NCI-H69 (cell line): ENCODE results near the gene RPS26.
"Not testable (repeated sequence)": the region's sequence is repeated elsewhere in the genome, so short reads cannot be mapped to it uniquely, and the experiment has no call there.

Experiments used
- DNase-seq: peaks from one replicate; lab custom pipeline; 2025; lab: John Stamatoyannopoulos, UW

Gene RPS26

GRCh38 chr12:56021889-56022497 lies 19.7 kb upstream of the RPS26 start:
- no peak for DNase-seq

DNA sequence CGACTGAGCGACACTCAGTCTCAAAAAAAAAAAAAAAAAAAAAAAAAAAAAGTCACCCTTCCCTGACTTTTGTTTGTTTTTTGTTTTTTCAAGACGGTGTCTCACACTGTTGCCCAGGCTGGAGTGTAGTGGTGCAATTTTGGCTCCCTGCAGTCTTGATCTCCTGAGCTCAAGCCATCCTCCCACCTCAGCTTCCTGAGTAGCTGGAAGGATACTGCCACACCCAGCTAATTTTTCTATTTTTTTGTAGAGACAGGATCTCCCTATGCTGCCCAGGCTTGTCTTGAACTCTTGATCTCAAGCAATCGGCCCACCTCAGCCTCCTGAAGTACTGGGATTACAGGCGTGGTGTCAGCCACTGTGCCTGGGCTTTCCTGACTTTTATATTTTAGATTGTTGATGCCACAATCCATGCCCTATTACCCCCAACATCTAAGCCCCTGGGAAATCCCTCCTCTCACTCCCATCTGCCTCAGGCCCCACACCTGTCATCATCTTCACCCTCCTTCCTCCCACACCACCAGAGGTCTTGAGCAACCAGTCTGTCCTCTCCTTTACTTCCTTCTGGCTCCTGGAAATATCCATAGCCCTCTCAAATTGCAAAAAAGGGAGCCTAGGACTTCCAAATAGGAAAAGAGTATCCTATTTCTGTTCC lies 13.1 kb upstream of the RPS26 start:
- DNase-seq: peak; percentile 10

GRCh38 chr12:56029166-56029519 lies 12.6 kb upstream of the RPS26 start:
- no peak for DNase-seq

DNA sequence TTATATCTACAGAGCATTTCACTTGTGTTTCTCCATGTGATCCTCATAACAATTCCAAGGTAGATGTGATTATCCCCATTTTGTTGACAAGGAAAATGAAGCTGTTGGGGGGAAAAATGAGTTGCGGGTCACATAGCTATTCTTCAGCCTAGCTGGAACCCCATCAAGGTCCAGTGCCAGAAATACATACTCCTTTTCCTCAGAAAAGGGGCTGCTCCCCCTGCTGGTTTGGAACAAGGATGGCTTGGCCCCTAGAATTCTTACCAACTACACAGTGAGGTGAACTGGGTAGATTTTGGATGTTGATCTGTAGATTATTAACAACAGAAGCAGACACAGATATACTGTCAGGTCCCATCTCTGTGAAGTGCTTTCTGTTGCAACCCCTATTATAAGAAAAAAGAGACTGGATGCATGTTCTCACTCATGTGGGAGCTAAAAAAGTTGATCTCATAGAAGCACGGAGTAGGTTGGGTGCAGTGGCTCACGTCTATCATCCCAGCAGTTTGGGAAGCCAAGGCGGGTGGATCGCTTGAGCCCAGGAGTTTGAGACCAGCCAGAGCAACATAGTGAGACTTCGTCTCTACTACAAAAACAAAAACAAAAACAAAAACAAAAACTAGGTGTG lies 11.9 kb upstream of the RPS26 start:
- DNase-seq: peak; percentile 62

GRCh38 chr12:56031987-56032386 lies 9.7 kb upstream of the RPS26 start:
- no peak for DNase-seq

DNA sequence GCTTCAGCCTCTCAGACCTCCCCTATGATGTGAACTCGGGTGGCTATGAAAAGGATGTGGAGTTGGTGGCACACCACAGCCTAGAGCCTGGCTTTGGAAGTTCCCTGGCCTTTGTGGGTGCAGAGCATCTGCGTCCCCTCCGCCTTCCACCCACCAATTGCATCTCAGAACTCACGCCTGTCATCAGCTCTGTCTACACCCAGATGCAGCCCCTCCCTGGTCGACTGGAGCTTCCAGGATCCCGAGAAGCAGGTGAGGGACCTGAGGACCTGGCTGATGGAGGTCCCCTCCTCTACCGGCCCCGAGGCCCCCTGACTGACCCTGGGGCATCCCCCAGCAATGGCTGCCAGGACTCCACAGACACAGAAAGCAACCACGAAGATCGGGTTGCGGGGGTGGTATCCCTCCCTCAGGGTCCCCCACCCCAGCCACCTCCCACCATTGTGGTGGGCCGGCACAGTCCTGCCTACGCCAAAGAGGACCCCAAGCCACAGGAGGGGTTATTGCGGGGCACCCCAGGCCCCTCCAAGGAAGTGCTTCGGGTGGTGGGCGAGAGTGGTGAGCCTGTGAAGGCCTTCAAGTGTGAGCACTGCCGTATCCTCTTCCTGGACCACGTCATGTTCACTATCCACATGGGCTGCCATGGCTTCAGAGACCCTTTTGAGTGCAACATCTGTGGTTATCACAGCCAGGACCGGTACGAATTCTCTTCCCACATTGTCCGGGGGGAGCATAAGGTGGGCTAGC lies 7.0 kb upstream of the RPS26 start:
- no peak for DNase-seq

GRCh38 chr12:56037161-56037560 lies 4.6 kb upstream of the RPS26 start:
- no peak for DNase-seq

- DNase-seq: no peak
These were observed 3.6 kb upstream of the RPS26 start for GRCh38 chr12:56038022-56038655.

GRCh38 chr12:56040151-56040550 lies 1.6 kb upstream of the RPS26 start:
- DNase-seq: no peak

- DNase-seq: peak; percentile 30
These were observed 661 bp upstream of the RPS26 start for GRCh38 chr12:56040963-56041551.

DNA sequence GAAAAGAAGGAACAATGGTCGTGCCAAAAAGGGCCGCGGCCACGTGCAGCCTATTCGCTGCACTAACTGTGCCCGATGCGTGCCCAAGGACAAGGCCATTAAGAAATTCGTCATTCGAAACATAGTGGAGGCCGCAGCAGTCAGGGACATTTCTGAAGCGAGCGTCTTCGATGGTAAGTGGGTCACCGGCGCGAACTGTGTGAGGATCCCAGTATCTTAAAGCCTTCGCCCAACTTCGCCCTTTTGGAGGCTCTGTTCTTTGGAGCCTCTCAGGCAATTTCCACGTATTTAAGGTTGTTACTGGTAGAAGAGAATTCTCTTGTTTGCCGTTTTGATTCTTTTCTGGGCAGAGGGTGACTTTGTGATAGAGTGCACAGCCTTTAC lies 704 bp downstream of the RPS26 start:
- DNase-seq: peak; percentile 36

GRCh38 chr12:56042843-56043242 lies 1.1 kb downstream of the RPS26 start:
- no peak for DNase-seq

DNA sequence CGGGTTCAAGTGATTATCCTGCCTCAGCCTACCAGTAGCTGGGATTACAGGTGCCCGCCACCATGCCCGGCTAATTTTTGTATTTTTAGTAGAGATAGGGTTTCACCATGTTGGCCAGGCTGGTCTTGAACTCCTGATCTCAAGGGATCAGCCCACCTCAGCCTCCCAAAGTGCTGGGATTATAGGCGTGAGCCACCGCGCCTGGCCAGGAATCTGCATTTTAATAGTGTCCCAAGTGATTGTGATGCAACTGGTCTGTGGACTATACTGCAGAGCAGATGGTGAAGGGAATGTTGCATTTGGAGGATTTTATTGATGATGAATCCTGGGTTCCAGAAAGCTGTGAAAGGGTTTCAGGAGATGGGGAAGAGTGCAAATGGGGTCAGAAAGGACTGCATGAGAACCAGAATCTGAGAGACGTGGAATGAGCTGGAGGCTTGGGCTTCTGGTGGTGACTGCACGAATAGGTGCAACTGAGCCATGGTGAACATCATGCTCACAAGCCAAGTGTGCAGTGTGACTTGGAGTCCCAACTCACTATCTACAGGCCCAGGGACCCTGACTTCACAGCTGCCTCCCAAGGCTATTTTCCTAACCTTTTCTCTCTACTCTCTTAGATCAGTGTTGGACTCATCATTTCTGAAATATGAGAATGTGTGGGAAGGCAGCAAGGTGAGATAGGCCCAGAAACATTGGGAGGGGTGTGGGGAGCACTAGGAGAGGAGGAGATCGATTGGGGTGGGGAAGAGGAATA lies 4.5 kb downstream of the RPS26 start:
- DNase-seq: no peak

- no peak for DNase-seq
These were observed 11.7 kb downstream of the RPS26 start for GRCh38 chr12:56053407-56053893.

GRCh38 chr12:56059964-56060363 lies 18.2 kb downstream of the RPS26 start:
- not testable (repeated sequence) for DNase-seq

DNA sequence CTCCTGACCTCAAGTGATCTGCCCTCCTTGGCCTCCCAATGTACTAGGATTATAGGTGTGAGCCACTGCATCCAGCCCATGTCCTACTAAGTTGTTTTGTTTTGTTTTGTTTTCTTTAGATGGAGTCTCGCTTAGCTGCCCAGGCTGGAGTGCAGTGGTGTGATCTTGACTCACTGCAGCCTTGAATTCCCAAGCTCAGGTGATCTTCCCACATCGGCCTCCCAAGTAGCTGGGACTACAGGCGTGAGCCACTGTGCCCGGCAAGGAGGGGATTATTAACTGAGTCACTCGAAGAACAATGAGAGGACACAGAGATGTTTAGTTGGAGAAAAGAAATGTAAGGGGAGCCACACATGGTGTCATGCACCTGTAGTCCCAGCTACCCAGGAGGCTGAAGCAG lies 20.3 kb downstream of the RPS26 start:
- no peak for DNase-seq

DNA sequence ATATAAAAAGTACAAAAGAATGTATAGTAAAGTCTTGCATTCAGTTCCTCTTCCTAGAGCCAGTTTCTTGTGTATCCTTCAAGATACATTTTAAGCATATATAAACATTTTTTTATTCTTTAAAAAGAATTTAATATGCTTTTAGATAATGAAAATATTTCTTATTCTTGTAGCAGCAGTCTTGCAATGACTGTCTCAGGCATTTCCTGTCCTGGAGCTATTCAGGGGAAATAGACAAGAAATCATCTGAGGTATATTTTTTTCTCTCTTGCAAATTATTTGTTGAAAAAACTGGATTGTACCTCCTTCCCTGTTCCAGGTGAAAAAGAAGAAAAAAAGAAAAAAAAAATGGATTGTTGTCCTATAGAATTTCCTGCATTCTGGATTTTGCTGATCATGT lies 21.3 kb downstream of the RPS26 start:
- no peak for DNase-seq

- no peak for DNase-seq
These were observed 29.9 kb downstream of the RPS26 start for GRCh38 chr12:56071648-56072047.

DNA sequence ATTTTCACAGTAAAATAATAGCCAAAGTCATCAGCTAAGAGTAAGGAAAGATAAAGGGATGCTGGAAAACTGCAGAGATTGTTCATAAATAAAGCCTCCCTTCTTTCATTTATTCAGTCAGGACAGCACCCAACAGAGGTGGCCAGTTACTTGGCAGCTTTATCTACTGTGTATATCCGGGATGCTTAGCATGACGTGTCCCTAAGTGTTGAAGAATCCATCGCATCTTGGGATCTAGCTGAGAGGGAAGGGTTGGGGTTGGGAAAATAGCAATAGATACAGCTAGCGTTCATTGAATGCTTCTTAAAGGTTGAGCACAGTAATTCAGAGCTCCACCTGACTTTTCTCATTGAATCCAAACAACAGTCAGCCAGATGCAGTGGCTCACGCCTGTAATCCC lies 32.7 kb downstream of the RPS26 start:
- no peak for DNase-seq

DNA sequence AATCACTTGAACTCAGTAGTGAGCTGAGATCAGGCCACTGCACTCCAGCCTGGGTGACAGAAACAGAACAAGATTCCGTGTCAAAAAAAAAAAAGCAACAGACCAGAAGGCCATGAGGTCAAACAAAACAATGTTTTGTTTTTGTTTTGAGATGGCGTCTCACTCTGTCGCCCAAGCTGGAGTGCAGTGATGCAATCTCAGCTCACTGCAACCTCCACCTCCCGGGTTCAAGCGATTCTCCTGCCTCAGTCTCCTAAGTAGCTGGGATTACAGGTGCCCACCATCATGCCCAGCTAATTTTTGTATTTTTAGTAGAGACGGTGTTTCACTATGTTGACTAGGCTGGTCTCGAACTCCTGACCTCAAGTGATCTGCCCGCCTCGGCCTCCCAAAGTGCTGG lies 36.2 kb downstream of the RPS26 start:
- not testable (repeated sequence) for DNase-seq

DNA sequence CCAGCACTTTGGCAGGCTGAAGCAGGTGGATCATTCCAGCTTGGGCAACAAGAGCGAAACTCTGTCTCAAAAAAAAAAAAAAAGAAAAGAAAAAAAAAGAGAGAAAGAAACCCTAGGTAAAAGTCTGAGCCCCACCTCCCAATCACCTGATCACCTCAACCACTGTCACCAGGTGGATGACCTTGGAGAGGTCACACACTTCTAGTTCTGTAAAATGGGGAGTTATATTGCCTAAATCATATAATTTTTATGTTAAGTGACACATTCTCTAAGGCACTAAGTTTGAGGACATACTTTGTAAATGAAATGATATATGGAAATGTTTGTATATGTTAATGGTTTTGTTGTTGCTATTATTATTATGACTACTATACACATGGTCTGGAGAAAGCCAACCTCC lies 36.7 kb downstream of the RPS26 start:
- DNase-seq: no peak
